Neural progenitor cell (in vitro differentiated cells): ENCODE data around the gene ARNT2. TPM values are rescaled to one million over a fixed set of nuclear protein-coding genes. Genes with fewer than 3 reads are reported as not detected.
"Not testable (repeated sequence)": the region's sequence is repeated elsewhere in the genome, so short reads cannot be mapped to it uniquely, and the experiment has no call there.

ENCODE experiments used
- DNase-seq: peaks from one replicate; pipeline ENCODE4 v3.0.0-alpha.2; 2016; ENCODE audit warnings: low spot score
- H2AFZ ChIP-seq: fragments of 200-600 bp; sonication (generic); replicated peaks from 2 replicates; pipeline ENCODE4 v1.6.1; 2016; ENCODE audit warnings: antibody characterized with exemption
- H3F3A ChIP-seq: fragments of 200-600 bp; sonication (generic); 2 replicates; pipeline ENCODE4 v1.6.1; 2016; ENCODE audit warnings: antibody characterized with exemption, low read depth
- H3K27ac ChIP-seq: fragments of 200-600 bp; sonication (generic); 2 replicates; pipeline ENCODE4 v1.5.1; 2016; ENCODE audit warnings: mild to moderate bottlenecking
- H3K27me3 ChIP-seq: fragments of 200-600 bp; sonication (generic); 2 replicates; pipeline ENCODE4 v1.6.1; 2016; ENCODE audit warnings: mild to moderate bottlenecking, moderate library complexity
- H3K36me3 ChIP-seq: fragments of 200-600 bp; sonication (generic); 2 replicates; pipeline ENCODE4 v1.5.1; 2016
- H3K4me1 ChIP-seq: fragments of 200-600 bp; sonication (generic); 2 replicates; pipeline ENCODE4 v1.6.1; 2016; ENCODE audit warnings: mixed run types
- H3K4me2 ChIP-seq: fragments of 200-600 bp; sonication (generic); 2 replicates; pipeline ENCODE4 v1.6.1; 2016
- H3K4me3 ChIP-seq: fragments of 200-600 bp; sonication (generic); 2 replicates; pipeline ENCODE4 v1.5.1; 2016
- H3K79me2 ChIP-seq: fragments of 200-600 bp; sonication (generic); 2 replicates; pipeline ENCODE4 v1.6.1; 2016; ENCODE audit warnings: low read depth
- H3K9ac ChIP-seq: fragments of 200-600 bp; sonication (generic); 2 replicates; pipeline ENCODE4 v1.6.1; 2016
- H3K9me3 ChIP-seq: fragments of 200-600 bp; sonication (generic); 2 replicates; pipeline ENCODE4 v1.5.1; 2016; ENCODE audit warnings: low read depth
- H4K20me1 ChIP-seq: fragments of 200-600 bp; sonication (generic); 2 replicates; pipeline ENCODE4 v1.6.1; 2016; ENCODE audit warnings: low read depth
- H3K27ac Mint-ChIP-seq: 3 replicates; pipeline ENCODE4 v1.8.0; 2021; ENCODE audit warnings: mixed read lengths
- H3K27me3 Mint-ChIP-seq: 2 replicates; pipeline ENCODE4 v1.8.0; 2022; ENCODE audit warnings: low read depth, mild to moderate bottlenecking, inconsistent platforms, moderate library complexity, mixed read lengths; ENCODE audit not compliant: insufficient read depth
- H3K36me3 Mint-ChIP-seq: 3 replicates; pipeline ENCODE4 v1.8.0; 2021; ENCODE audit warnings: mixed read lengths
- H3K4me1 Mint-ChIP-seq: 3 replicates; pipeline ENCODE4 v1.8.0; 2021; ENCODE audit warnings: mixed read lengths
- H3K4me3 Mint-ChIP-seq: 3 replicates; pipeline ENCODE4 v1.8.0; 2021; ENCODE audit warnings: mild to moderate bottlenecking, moderate library complexity, mixed read lengths
- H3K9me3 Mint-ChIP-seq: 3 replicates; pipeline ENCODE4 v1.8.0; 2020; ENCODE audit warnings: mixed read lengths
- EZH2 ChIP-seq: fragments of 200-600 bp; sonication (generic); IDR thresholded peaks from 2 replicates; pipeline ENCODE4 v1.6.1; 2017; ENCODE audit warnings: antibody characterized with exemption, mild to moderate bottlenecking, moderate library complexity
- EZH2phosphoT487 ChIP-seq: fragments of 200-600 bp; sonication (generic); IDR thresholded peaks from 2 replicates; pipeline ENCODE4 v1.6.1; 2017; ENCODE audit warnings: antibody characterized with exemption
- microRNA-seq: library from miRNA; unstranded; fragments of <30 nt; microRNA quantifications from one replicate; pipeline ENCODE4, GENCODE V29; 2016
- total RNA-seq: library from RNA; depleted of rRNA; stranded (reverse); fragments of >200 nt; gene quantifications from 2 replicates; pipeline ENCODE4 v1.2.3, GENCODE V29; 2015; ENCODE audit warnings: low replicate concordance
- TF ChIP-seq, protein P1 (sequence below): fragments of 200-600 bp; sonication (generic); IDR thresholded peaks from 2 replicates; pipeline ENCODE4 v1.5.1; 2017; ENCODE audit warnings: antibody characterized with exemption, mild to moderate bottlenecking

ARNT2 gene
- total RNA-seq, 1 donor from 2014 or later, result 15.7 TPM

DNA sequence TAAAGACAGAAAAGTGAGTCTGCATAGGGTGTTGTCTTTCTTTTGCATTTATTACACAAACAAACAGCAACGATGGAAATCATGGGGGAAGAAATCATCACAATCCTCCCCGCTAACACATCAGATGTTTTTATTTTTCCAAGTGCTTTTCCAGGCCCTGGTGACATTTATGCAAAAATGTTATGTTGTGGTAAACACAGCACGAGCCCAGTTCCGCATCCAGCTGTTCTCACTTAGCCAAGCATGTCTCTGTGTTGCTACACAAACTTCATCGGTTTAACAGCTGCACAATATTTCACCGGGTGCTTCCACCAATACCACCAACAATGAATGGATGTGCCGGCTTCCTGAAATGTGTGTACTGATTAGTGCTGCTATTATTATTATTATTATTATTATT lies 237.2 kb downstream of the ARNT2 start:
- Histone ChIP-seq H3K4me2 (no peak overlapping the region), H3K27ac (no peak overlapping the region), H3K9ac (no peak overlapping the region), H3K4me3 (no peak overlapping the region), H3K9me3 (no peaks in the 10 kb centered on the region), H3K79me2 (no peaks in the 10 kb centered on the region), H3K36me3 (no peaks in the 10 kb centered on the region), H3K27me3 (no peaks in the 10 kb centered on the region), H4K20me1 (no peaks in the 10 kb centered on the region), H2AFZ (no peak overlapping the region), H3K4me1 (no peaks in the 10 kb centered on the region), H3F3A (no peaks in the 10 kb centered on the region)
- H3K27me3 Mint-ChIP-seq, result peaks cover 5% of the 10 kb centered on the region
- no peaks in the 10 kb centered on the region for H3K4me1 Mint-ChIP-seq
- H3K27ac Mint-ChIP-seq, result no peak overlapping the region
- TF ChIP-seq EZH2phosphoT487, result no peak
- H3K4me3 Mint-ChIP-seq, result no peak overlapping the region
- H3K36me3 Mint-ChIP-seq, result no peaks in the 10 kb centered on the region
- no peak for DNase-seq
- peaks cover 16% of the 10 kb centered on the region for H3K9me3 Mint-ChIP-seq

DNA sequence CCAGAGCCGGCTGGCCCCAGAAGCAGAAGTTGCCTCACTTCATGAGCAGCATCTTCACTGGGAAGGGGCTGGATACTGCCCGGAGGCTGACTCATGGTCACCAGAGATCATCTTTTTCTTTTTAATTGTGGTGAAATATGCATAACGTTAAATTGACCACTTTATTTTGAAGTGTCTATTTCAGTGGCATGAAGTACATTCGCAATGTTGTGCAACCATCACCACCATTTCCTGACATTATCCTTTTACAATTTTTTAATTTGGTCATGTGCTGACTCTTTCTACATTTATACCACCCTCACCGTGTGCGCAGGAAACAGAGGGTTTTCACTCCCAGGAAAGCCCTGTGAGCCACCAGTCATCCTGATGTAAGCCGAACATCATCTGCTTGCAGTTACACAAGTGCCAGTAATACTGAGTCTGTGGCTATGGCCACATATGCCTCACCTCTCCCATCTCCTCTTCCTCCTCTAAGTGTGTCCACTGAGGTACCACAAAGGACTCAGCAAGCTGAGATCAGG lies 239.3 kb downstream of the ARNT2 start:
- Histone ChIP-seq H3K27me3 (no peaks in the 10 kb centered on the region), H3K36me3 (no peaks in the 10 kb centered on the region), H3K79me2 (no peaks in the 10 kb centered on the region), H3K4me1 (no peaks in the 10 kb centered on the region), H3K9me3 (no peaks in the 10 kb centered on the region), H3F3A (no peaks in the 10 kb centered on the region), H3K27ac (no peak overlapping the region), H3K9ac (no peak overlapping the region), H3K4me3 (no peak overlapping the region), H4K20me1 (no peaks in the 10 kb centered on the region), H2AFZ (no peak overlapping the region), H3K4me2 (no peak overlapping the region)
- peaks cover 2% of the 10 kb centered on the region for H3K36me3 Mint-ChIP-seq
- peaks cover 5% of the 10 kb centered on the region for H3K27me3 Mint-ChIP-seq
- TF ChIP-seq, protein P1, sequence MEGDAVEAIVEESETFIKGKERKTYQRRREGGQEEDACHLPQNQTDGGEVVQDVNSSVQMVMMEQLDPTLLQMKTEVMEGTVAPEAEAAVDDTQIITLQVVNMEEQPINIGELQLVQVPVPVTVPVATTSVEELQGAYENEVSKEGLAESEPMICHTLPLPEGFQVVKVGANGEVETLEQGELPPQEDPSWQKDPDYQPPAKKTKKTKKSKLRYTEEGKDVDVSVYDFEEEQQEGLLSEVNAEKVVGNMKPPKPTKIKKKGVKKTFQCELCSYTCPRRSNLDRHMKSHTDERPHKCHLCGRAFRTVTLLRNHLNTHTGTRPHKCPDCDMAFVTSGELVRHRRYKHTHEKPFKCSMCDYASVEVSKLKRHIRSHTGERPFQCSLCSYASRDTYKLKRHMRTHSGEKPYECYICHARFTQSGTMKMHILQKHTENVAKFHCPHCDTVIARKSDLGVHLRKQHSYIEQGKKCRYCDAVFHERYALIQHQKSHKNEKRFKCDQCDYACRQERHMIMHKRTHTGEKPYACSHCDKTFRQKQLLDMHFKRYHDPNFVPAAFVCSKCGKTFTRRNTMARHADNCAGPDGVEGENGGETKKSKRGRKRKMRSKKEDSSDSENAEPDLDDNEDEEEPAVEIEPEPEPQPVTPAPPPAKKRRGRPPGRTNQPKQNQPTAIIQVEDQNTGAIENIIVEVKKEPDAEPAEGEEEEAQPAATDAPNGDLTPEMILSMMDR, result no peak
- TF ChIP-seq EZH2phosphoT487 (no peak), EZH2 (no peak)
- H3K27ac Mint-ChIP-seq, result no peak overlapping the region
- no peaks in the 10 kb centered on the region for H3K4me1 Mint-ChIP-seq
- no peak for DNase-seq
- H3K9me3 Mint-ChIP-seq, result peaks cover 27% of the 10 kb centered on the region
- no peak overlapping the region for H3K4me3 Mint-ChIP-seq

DNA sequence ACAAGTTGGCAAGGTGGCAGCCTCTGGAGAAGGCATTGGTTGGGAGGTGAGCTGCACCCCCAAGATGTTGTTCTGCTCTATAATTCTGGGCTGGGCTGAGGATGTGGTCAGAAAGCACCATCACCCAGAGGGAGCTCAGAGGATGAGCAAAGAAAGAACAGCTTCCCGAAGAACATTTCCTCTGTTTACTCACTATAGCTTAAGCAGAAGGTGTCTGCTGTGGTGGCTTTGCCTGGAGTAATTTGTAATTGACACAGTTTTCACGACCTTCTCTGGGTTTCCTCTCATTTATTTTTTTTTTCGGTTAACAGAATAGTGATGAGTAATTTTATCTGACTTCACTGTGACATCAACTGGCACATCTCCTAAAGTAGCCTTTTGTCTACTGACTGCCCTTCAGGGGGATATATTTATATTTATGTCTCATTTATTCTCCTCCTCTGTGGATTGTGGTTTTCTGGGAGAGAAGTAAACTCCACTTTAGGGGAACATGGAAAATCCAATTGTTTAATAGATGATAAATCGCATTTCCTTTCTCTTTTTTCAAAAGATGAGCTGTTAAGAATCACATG lies 241.4 kb downstream of the ARNT2 start:
- Mint-ChIP-seq H3K9me3 (peaks cover 24% of the 10 kb centered on the region), H3K27ac (no peak overlapping the region), H3K4me3 (no peak overlapping the region), H3K4me1 (no peaks in the 10 kb centered on the region), H3K36me3 (peaks cover 2% of the 10 kb centered on the region), H3K27me3 (no peaks in the 10 kb centered on the region)
- H4K20me1 ChIP-seq, result no peaks in the 10 kb centered on the region
- no peaks in the 10 kb centered on the region for H3K27me3 ChIP-seq
- H2AFZ ChIP-seq, result no peak overlapping the region
- H3K4me1 ChIP-seq, result no peaks in the 10 kb centered on the region
- no peak for TF ChIP-seq EZH2
- TF ChIP-seq, protein P1, result no peak
- TF ChIP-seq EZH2phosphoT487, result no peak
- H3K27ac ChIP-seq, result no peak overlapping the region
- no peaks in the 10 kb centered on the region for H3K79me2 ChIP-seq
- no peaks in the 10 kb centered on the region for H3K9me3 ChIP-seq
- no peaks in the 10 kb centered on the region for H3F3A ChIP-seq
- no peaks in the 10 kb centered on the region for H3K36me3 ChIP-seq
- H3K9ac ChIP-seq, result no peak overlapping the region
- no peak overlapping the region for H3K4me2 ChIP-seq
- DNase-seq, result no peak
- H3K4me3 ChIP-seq, result no peak overlapping the region

DNA sequence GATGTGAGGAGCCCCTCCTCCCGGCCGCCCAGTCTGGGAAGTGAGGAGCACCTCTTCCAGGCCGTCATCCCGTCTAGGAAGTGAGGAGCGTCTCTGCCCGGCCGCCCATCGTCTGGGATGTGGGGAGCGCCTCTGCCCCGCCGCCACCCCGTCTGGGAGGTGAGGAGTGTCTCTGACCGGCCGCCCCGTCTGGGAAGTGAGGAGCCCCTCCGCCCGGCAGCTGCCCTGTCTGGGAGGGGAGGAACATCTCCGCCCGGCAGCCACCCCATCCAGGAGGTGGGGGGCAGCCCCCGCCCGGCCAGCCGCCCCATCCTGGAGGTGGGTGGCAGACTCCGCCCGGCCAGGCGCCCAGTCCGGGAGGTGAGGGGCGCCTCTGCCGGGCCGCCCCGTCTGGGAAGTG lies 243.2 kb downstream of the ARNT2 start:
- H3K9me3 ChIP-seq, H3K4me2 ChIP-seq, H3K27me3 ChIP-seq, H3K4me1 Mint-ChIP-seq, H3K79me2 ChIP-seq, H3K27ac ChIP-seq, H3K4me3 Mint-ChIP-seq, H3K9ac ChIP-seq, H3K27me3 Mint-ChIP-seq, H3K4me1 ChIP-seq, DNase-seq, H3K36me3 Mint-ChIP-seq, H3K4me3 ChIP-seq, H3F3A ChIP-seq, H2AFZ ChIP-seq, H3K27ac Mint-ChIP-seq, H4K20me1 ChIP-seq, H3K36me3 ChIP-seq: not testable (repeated sequence)
- H3K9me3 Mint-ChIP-seq, result peaks cover 20% of the 10 kb centered on the region

Small RNAs within 50 kb of the gene (microRNA-seq; reads per million reads assigned to microRNA genes)
- gene MIR5572, result not detected

Other genes with a start within 250 kb of the ARNT2 start
- not detected in 2 replicates for gene CTXND1, start 152.2 kb upstream of the ARNT2 start, total RNA-seq